HG02870 (cell line): ENCODE data around the gene PRAMEF10.
"Not testable (repeated sequence)": the region's sequence is repeated elsewhere in the genome, so short reads cannot be mapped to it uniquely, and the experiment has no call there.

Source experiments
- ATAC-seq: cut with Tn5 transposase; IDR thresholded peaks from one replicate; pipeline ENCODE4 v1.9.1; 2021; ENCODE audit warnings: mild to moderate bottlenecking, moderate library complexity; ENCODE audit not compliant: unreplicated experiment

PRAMEF10 gene

GRCh38 chr1:12898170-12898569 lies at the start of gene PRAMEF10:
Gene PRAMEF10 (minus strand): TSS chr1:12898270. CDS start chr1:12895847, 2,423 bp downstream.
- ATAC-seq: not testable (repeated sequence)

- ATAC-seq: not testable (repeated sequence)
Observed at GRCh38 chr1:12947480-12947879, 49.4 kb upstream of the PRAMEF10 start, which contains the start of gene PRAMEF6. Gene PRAMEF6 (minus strand): TSS chr1:12947580. CDS start chr1:12942518, 5,062 bp downstream.

GRCh38 chr1:12924368-12924767 lies 26.3 kb upstream of the PRAMEF10 start:
- not testable (repeated sequence) for ATAC-seq

GRCh38 chr1:12921749-12922148 lies 23.7 kb upstream of the PRAMEF10 start:
- ATAC-seq: not testable (repeated sequence)

- ATAC-seq: not testable (repeated sequence)
Observed at GRCh38 chr1:12916310-12916709, 18.2 kb upstream of the PRAMEF10 start, which contains the start of gene PRAMEF7. Gene PRAMEF7 (plus strand): TSS chr1:12916610. CDS start chr1:12917693, 1,083 bp downstream.

GRCh38 chr1:12903793-12904572 lies 5.9 kb upstream of the PRAMEF10 start:
- ATAC-seq: not testable (repeated sequence)

- not testable (repeated sequence) for ATAC-seq
Observed at GRCh38 chr1:12899186-12899585, 1.1 kb upstream of the PRAMEF10 start.

GRCh38 chr1:12886101-12886500 lies 12.0 kb downstream of the PRAMEF10 start, which contains the start of gene PRAMEF4:
Gene PRAMEF4 (minus strand): TSS chr1:12886201. CDS start chr1:12883394, 2,807 bp downstream.
- not testable (repeated sequence) for ATAC-seq

- not testable (repeated sequence) for ATAC-seq
Observed at GRCh38 chr1:12878453-12878852, 19.6 kb downstream of the PRAMEF10 start.

GRCh38 chr1:12863131-12863880 lies 34.8 kb downstream of the PRAMEF10 start:
- not testable (repeated sequence) for ATAC-seq

GRCh38 chr1:12856786-12857185 lies 41.3 kb downstream of the PRAMEF10 start, which contains the start of gene PRAMEF2:
Gene PRAMEF2 (plus strand): TSS chr1:12857086. CDS start chr1:12859010, 1,924 bp downstream.
- not testable (repeated sequence) for ATAC-seq

GRCh38 chr1:12851779-12852178 lies 46.3 kb downstream of the PRAMEF10 start:
- ATAC-seq: no peak

- ATAC-seq: not testable (repeated sequence)
Observed at GRCh38 chr1:12848620-12849019, 49.5 kb downstream of the PRAMEF10 start, which contains the start of gene HNRNPCL1. Gene HNRNPCL1 (minus strand): TSS chr1:12848720. CDS start chr1:12848289, 431 bp downstream.
